Measurements from ENCODE around the gene NUDCD2. TPM values are rescaled to one million over a fixed set of nuclear protein-coding genes. Genes with fewer than 3 reads are reported as not detected.
A peak's percentile ranks its signal among the peaks of the same experiment; 100 is the strongest.

The NUDCD2 gene
- total and polyA plus RNA-seq, 2 donors (not counting 3 experiments of a cell fraction or from before 2014, with no cell fraction given) = 3.9 to 50.3 TPM

GRCh38 chr5:163502521-163502920 is 42.6 kb upstream of the NUDCD2 start:
- Histone ChIP-seq H3K9ac (replicated peaks; ENCODE audit: extremely low read depth, insufficient read depth, low read length) (peak overlapping the region; percentile 84), H3K4me3 (replicated peaks in 1 of 3; ENCODE audit: insufficient read depth in 1 of 3, low read depth in 1 of 3, low read length in 3 of 3) (peak overlapping the region in 2 of 3 experiments; percentile 59 to 98), H3K36me3 (ENCODE audit: control insufficient read depth in 2 of 2, extremely low read depth in 1 of 2, insufficient read depth in 2 of 2, low read length in 2 of 2) (no peaks in the 10 kb centered on the region), H2AFZ (ENCODE audit: low read depth, low read length) (peak overlapping the region; percentile 53), H3K9me1 (replicated peaks; ENCODE audit: control insufficient read depth, extremely low read depth, insufficient read depth, low read length) (no peaks in the 10 kb centered on the region), H3K4me2 (ENCODE audit: insufficient read depth, low read length) (peak overlapping the region; percentile 89), H3K4me1 (ENCODE audit: control insufficient read depth, extremely low read depth, insufficient read depth, low read length) (peaks cover 13% of the 10 kb centered on the region), H3K79me2 (ENCODE audit: control insufficient read depth, insufficient read depth, low read length) (peaks cover 18% of the 10 kb centered on the region), H4K20me1 (replicated peaks; ENCODE audit: control insufficient read depth, extremely low read depth, insufficient read depth, low read length) (no peaks in the 10 kb centered on the region), H3K9me3 (replicated peaks; ENCODE audit: control insufficient read depth, insufficient read depth, low read length) (no peaks in the 10 kb centered on the region), H3K27ac (ENCODE audit: insufficient read depth, low read depth, low read length) (peak overlapping the region; percentile 70), H3K27me3 (ENCODE audit: control insufficient read depth in 2 of 2, insufficient read depth in 2 of 2, low read length in 2 of 2) (no peaks in the 10 kb centered on the region)
- intact Hi-C loops (cut with micrococcal nuclease) = no loop called here
- FAIRE-seq (no peak), DNase-seq (ENCODE audit: low read depth, low spot score) (no peak)
- dilution Hi-C loops (cut with MboI; ENCODE audit: extremely low pct_ligation_motif_present, low sequenced_read_pairs) = no loop called here
- POLR2A ChIA-PET = interaction anchor here (0.9 kb wide), 1 partner anchor 44 kb away, joined by 4 read pairs; no protein-coding TSS in a partner anchor
- CTCF ChIA-PET = interaction anchor here (0.6 to 1.4 kb wide), 8 partner anchors 13 to 94 kb away, joined by 3 to 13 read pairs (median 4); partner anchors contain the start of genes HMMR and NUDCD2
- BruUV-seq (replicated peaks) = no TSS peak
- TF ChIP-seq MAX (IDR thresholded peaks at IDR 0.05; ENCODE audit: insufficient read depth, insufficient read length) = no peak
- no peak for TF ChIP-seq POLR2AphosphoS5 (IDR thresholded peaks at IDR 0.05; ENCODE audit: insufficient read depth, low read depth, low read length)
- no peak for TF ChIP-seq FOS (IDR thresholded peaks at IDR 0.05; ENCODE audit: borderline replicate concordance, insufficient read depth, low read length)
- TF ChIP-seq MYC (IDR thresholded peaks at IDR 0.05; ENCODE audit: low read depth, low read length) = no peak
- no peak for TF ChIP-seq GATA2 (IDR thresholded peaks at IDR 0.05; ENCODE audit: insufficient read depth, insufficient read length, low read depth, low read length)
- TF ChIP-seq JUN (IDR thresholded peaks at IDR 0.05; ENCODE audit: borderline replicate concordance, insufficient read depth, insufficient read length, low read depth) = no peak
- no peak for TF ChIP-seq EZH2 (IDR thresholded peaks at IDR 0.05; ENCODE audit: borderline replicate concordance, low read depth, low read length, severe bottlenecking)
- TF ChIP-seq POLR2A (IDR thresholded peaks at IDR 0.05; ENCODE audit: low read depth, low read length) = no peak
- TF ChIP-seq CTCF (IDR thresholded peaks at IDR 0.05; ENCODE audit: extremely low read depth in 1 of 2, insufficient read depth in 1 of 2, low read depth in 1 of 2, low read length in 2 of 2) = no peak

Measured in endothelial cell of umbilical vein (primary cell).